Ovary (tissue), 3 donors: ENCODE measurements around the gene DOCK1.

Experiments used
- CTCF ChIP-seq, 3 donors: fragments of 450-650 bp in 2 of 3; fragments of 200-600 bp in 1 of 3; IDR thresholded peaks; one replicate each; pipeline versions ENCODE4 v1.5.1 to v1.8.0; 2016 to 2022; ENCODE audit warnings: antibody characterized with exemption in 3 of 3, mild to moderate bottlenecking in 1 of 3
- POLR2A ChIP-seq: fragments of 450-650 bp; IDR thresholded peaks from one replicate; pipeline ENCODE4 v1.6.1; 2017; ENCODE audit warnings: antibody characterized with exemption, mild to moderate bottlenecking, moderate library complexity
- donor health status: DM: no; HTN: no; CAD: no.

- TF ChIP-seq CTCF (IDR thresholded peaks at IDR 0.05): no peak
- TF ChIP-seq POLR2A: no peak
Measured at GRCh38 chr10:127428385-127428980, 523.3 kb downstream of the DOCK1 start.
